OCI-M2 (cell line): Measurements from ENCODE around the gene MGLL.

Experiments
- DNase-seq: peaks from one replicate; lab custom pipeline; 2025; ENCODE audit not compliant: unreplicated experiment; lab: John Stamatoyannopoulos, UW

Gene MGLL

DNA sequence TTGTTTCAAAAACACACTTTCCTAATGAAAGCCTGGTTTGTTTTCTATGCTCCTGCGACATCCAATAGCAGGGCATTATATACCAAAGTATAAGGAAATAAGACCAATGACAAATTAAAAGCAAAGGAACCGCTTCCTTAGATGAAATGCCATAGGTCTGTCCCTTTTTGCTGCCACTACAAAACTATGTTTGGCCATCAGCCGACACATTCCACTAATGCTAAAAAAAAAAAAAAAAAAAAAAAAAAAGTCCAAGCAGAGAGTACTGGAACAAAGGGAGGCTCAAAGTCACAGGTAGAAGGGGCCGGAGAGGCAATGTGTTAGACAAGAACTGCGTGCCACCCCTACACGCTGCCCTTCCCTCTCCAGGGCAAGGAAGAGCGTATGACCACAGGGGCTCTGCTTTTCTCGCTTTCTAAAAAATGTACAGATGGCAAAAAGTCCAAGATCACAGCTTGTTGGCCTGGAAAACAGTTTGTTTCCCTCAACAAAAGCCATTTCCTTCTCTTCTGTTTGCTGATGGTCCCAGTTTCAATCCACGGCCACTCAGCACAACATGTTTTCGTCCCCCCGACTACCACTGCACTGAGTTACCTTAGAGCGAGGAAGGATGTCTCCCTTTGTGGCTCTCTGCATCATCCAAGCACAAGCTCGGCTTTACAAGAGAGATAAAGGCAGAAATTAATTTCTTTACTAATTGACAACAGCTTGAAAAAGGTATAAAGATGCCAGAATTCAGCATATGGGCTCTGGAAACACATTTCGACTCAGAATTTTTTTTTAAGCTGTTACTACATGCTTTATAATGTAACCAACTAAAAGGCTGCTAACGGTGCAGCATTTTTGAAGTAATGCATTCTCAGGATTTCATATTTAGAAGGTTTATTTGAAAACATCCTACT is 78.7 kb downstream of the MGLL start:
- no peak for DNase-seq

DNA sequence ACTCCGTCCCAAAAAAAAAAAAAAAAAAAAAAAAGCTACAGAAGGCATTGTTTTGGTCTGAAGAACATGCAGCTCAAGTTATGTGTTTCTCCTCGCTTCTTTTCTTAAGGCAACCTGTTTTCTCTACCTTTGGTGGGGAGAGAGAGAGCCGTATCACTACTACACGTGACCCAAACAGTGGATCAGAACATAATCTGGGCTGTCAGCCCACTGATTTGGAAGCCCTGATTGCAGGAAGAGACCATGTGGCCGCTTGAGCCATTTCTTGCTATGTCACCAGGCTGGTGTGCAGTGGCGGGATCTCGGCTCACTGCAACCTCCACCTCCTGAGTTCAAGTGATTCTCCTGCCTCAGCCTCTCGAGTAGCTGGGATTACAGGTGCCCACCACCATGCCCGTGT is 79.7 kb downstream of the MGLL start:
- DNase-seq, result no peak

DNA sequence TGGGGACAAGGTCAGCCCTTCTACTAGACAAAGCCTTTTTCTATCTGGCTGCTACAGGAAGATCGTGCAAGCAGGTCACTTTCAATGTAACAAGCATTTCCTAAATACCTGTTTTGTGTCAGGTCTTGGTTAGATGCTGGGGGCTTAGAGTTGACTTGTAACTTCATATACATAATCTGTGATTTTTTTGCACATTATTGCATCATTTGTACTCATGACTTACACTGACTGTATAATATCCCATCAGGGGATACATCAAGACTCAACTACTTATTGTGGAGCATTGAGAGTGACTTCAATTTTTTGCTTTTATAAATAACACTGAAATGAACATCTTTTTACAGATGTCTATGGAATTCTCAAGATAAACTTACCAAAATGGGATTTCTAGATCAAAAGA is 80.6 kb downstream of the MGLL start:
- no peak for DNase-seq

DNA sequence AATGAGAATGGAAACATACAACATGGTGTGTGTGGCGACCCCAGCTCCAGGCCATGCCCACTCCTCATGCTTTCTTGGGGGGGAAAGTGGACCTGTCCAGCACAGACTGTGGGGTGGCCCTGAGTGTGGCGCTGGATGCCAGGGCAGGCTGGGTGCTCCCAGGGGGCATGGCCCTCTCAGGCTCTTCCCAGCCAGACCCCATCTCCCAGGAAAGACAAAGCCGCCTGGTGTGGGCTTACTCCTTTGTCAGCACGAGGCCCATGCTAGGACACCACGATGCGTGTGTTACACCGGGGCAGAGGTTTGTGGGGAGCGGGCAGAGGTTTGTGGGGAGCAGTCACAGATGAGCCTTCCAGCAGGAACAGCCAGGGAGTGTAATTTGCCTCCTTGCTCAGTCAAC is 81.1 kb downstream of the MGLL start:
- DNase-seq, result no peak

DNA sequence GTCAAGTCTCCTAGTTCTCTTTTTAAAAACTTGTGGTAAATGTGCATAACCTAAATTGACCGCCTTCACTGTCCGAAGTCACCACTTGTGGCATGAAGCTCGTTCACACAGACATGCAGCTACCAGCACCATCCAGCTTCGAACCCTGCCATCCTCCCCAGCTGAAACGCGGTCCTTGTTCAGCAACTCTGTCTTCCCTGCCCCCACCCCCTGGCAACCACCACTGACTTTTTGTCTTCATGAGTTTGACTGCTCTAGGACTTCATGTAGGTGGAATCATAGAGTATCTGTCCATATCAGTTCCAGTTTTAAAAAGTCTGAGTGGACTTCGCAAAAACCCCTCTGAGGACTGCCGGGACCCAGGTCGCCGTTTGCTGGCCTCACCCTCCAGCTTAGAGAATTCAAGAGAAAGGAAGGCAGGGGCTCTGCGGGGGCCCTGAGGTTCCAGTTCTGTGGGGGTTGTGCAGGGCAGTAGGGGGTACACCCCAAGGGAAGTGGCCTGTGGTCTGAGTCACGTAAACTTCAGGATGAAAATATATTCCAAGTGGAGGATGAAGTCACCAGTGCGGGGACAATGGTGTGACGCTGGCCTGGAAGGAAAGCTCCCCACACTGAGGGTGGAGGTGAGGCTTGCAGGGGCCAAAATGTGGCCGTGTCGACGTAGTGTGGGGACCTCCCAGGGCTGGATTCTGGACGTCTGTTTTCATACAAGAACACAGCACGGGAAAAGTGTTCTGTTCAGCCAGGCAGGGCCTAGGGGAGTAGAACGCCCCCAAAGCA is 82.0 kb downstream of the MGLL start:
- DNase-seq, result no peak

DNA sequence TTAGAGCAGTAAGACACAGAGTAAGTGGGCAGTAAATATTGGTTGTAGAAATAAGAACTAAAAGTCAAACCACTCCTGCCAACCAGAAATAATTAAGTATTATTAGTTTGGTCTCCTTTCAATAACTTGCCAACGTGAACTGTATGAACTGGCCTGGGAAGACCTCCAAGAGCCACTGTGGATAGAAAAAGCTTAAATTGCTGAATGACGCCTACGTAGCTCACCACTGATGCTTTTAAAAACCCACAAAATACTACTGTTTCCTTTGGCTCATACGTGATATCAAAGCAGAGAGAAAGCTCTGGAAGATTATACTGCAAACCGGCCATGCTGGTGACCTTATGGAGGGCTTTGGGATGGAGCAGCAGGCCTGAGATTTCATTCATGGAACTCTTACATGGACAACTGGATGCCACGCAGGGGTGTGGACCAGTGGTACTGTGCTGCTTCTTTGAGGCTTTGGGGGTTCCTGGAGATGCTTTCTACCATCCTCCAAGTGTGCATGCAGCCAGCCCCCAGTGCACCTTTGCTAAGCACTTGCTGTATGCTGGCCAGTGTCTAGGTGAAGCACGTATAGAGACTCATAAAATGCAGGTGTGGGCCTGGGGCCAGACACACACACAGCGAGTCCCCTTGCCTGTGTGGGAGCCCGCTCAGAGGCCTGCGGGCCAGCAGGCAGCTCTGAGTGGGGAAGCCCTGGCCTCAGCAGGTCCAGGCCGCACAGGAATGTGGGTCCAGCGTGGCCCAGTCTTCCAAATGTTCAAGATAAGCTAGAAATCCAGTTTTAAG is 82.8 kb downstream of the MGLL start:
- no peak for DNase-seq

DNA sequence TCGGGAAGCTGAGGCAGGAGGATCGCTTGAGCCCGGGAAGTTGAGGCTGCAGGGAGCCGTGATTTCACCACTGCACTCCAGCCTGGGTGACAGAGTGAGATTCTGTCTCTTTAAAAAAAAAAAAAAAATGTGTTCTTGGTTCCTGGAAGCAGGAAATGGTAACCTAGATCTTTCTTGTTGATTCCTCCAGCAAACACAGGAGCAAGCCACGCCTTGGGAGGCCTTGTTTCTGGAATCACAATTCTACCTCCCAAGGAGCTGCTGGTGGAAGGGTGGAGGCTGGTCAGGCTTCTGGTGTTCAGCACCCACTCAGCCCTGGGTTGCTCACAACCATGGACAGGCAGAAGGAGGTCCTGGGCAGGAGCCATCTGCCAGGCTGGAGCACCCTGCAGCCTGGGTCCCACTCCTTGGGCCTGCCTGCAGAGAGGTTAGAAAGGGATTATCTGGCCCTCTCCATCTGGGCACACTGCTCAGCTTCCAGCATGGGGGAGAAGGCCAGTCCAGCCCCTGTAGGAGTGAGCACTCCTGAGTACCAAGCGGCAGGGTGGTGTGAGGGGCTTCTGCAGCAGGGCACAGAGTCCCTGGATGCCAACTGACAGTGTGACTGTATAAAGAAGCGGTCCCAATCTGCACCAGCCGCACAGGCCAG is 84.0 kb downstream of the MGLL start:
- DNase-seq, result no peak

DNA sequence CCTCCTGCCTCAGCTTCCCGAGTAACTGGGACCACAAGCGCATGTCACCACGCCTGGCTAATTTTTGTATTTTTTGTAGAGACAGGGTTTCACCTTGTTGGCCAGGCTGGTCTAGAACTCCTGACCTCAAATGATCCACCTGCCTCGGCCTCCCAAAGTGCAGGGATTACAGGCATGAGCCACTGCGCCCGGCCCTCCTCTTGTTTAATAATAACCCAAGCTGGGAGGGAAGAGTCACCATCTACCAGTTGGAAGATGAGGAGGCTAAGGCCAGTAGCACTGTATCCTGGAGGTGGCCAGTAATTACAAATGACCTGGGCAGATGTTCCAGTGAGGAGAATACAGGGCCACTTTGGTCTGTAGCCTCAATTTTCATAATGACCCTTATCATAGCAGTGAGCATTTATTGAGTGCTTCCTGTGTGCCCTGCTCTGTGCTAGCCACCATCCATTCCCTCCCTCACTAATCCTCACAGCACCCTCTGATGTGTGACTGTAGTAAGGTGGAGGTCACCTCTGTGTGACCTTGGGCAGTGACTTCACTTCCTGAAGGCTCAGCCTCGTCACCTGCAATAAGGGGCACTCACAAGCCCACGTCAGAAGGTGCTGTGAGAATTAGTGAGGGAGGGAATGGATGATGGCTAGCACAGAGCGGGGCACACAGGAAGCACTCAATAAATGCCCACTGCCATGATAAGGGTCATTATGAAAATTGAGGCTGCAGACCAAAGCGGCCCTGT is 85.3 kb downstream of the MGLL start:
- DNase-seq, result no peak

DNA sequence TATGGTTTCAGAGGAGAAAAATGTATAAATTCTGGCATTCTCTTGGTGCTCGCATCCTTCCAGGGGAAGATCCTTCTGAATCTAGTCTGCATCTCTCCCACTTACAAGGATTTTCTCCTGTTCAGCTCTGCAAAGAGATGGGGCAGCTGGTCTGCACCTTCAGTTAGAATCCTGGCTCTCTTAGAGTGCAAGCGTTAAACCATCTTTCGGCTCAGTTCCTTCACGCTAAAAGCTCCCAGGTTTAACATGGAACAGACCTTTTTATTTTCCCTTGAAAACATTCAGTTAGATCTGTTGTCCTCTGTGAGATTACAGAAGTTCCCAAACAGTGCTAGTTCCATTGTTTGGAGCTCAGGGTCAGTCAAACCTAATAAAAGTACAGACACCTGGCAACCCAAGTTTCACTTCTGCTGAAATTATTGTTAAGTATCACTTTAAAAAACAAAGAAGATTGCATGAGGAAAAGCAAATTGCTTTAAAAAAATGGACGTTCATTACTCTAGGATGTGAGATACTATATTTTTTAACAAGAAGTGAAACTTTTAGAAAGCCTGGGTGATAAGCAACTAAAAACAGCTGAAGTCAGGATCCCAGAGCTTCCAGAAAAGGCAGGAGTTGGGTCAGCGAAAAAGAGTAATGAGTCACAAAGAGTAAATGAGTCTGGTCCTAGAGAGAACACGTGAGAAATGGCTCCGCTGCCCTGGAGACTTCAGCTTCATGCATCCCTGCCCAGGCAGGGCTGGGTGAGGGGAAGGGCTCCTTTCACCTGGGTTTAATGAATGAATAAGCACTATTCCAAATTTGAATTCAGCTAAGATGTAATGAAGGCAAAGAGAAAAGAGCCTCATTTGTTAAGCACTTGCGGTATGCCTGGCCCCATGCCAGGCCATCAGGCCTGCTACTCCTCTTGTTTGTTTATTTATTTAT is 86.3 kb downstream of the MGLL start:
- DNase-seq, result no peak

DNA sequence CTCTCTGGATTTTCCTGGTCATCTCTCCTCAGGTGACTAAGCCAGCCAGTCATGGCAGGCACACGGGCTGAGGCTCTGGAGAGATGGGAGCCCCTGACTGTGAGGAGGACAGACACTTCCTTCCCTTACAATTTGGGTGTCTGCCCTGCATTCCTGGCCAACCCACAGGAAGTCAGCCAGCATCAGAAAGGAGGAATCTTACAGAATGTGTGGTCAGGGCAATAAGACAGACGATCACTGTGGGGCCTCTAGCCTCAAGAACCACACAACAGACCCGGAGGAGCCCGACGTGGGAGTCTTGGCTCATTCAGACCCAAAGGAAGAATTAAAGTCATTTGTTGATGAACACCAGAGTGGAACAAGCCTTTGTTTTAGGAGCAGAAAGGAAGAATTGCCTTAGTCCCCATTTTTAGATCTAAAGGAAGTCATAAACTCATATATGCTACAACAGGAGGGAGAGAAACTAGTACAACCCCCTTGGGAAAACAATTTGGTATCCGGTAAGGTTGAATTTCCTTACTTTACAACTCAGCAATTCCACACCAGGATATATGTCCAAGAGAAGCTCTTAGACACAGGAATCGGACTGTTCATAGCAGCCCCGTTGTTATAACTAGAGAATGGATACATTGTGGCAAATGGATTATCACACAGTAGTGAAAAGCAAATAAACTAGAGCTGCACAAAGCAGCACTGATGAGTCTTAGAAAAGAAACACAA is 87.4 kb downstream of the MGLL start:
- no peak for DNase-seq

DNA sequence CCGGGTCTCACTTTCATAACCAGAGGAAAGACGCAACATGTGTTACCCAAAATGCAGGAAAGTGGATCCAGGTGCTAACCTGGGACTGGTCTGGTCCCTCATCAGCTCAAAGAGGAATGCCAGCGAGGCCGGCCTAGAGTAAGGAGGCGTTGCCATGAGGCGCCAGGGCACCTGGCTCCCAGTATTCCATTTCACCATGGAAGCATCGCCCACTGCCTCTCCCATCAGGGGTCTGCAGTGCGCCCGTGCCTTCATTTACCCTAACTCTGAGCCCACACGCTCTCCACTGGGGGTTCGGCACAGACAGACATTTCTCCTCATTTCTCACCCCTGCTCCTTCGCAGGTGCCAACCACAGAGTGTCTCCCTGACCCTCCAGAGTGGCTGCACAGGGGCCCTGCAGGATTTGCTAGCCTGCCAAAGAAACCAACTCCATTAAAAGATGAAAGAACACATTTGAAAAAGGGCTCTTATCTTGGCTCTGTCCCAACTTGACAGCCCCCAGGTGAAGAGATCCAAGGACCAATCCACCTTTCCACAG is 88.1 kb downstream of the MGLL start:
- no peak for DNase-seq

DNA sequence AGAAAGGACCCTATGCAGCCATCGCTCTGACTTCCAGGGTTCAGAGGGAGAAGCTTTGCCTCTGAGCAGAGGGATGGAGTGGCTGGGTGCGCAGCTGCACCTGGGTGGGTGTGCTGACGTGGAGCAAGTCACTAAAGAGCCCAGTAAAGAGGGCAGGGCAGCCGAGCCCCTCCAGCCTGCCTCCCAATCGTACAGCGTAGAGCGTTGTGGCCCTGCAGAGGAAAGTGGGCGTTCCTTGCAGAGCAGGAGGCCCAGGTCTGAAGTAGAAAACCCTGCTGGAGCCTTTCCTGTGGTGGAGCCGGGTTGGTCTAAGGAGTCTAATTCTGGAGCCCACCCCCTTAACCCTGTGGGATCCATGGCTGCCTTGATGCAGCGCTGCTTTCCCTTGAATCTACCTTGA is 88.5 kb downstream of the MGLL start:
- no peak for DNase-seq

DNA sequence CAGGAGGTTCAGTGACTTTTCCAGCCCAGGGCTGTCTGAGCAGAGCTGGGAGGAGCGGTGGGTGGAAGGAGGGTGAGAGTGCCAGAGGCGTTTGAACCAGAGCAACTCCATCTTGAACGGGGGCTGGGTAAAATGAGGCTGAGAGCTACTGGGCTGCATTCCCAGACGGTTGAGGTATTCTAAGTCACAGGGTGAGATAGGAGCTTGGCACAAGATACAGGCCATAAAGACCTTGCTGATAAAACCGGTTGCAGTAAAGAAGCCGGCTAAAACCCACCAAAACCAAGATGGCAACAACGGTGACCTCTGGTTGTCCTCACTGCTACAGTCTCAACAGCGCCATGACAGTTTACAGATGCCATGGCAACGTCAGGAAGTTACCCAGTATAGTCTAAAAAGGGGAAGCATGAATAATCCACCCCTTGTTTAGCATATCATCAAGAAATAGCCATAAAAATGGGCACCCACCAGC is 89.4 kb downstream of the MGLL start:
- DNase-seq, result no peak

DNA sequence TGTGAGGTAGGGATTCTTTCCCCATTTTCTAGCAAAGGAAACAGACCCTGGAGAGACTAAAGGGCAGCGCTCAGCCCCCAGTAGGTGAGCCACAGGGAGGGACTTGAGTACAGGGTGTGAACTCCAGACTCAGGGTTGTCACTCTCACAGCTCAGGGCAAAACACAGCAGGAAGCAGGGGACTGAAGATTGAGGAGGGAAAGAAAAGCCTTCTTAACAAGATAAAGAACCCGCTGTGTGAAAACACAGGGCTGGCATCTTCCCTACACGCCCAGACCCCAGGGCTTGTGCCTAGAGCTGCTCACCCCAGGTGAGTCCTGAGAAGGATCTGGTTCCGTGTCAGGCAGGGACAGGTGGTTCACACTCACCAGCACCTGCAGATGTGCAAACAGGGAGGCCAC is 90.0 kb downstream of the MGLL start:
- DNase-seq, result no peak

DNA sequence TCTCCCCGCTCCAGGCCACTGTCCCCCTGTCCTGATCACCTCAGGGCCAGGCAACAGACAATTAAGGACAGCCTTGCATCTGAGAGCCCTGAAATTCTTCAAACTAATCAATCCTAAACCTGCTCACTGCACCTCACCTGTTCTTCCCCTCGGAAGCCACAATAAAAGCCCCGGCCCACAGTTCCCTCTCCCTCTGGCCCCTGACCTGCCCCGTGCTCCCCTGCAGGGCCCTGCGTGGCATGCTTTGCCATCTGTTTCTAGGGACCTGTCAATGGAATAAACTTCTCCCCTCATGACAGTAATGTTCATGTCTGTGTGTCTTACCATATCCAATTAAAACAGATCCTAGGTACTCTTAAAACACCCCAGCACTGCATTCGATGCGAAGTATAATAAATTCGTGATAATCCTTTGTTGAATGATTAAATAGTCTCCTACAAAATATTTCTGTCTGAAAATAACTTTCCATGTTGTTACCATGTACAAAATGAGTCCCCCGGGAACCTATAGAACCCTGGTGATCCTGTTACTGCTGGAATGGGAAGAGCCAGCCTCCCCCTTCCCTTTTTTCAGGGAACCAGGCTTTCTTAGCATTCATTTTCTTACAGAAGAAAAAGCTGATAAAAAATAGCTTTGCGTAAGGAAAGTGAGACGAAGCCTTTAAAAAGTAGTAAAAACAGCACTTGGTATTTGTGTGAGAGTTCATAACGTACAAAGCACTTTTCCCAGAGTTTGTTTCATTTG is 90.6 kb downstream of the MGLL start:
- no peak for DNase-seq

DNA sequence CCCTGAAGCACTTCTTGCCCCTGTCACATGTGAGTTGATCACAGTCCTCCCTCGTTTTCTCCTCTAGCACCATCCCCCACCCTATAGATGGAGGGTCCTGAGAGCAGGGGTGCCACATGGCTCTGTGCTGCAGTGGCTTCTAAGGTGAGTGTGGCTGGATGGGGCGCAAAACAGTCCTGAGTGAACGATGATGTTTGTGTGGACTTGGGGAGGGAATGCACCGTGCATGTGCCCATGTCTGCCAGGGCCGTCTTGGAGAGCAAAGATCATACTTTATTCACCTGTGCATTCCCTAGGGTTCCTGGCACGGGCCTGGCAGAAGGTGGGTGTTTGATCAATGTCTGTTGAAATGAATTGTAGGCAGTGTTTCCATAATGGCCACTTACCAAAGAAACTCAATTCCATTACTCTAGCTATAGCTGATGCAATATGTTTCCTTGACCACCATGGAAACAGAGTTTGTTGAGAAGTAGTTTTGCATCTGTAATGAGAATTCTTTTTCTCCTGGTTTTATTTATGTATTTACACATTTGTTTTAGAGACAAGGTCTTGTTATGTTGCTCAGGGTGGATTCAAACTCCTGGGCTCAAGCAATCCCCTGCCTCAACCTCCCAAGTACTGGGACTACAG is 91.5 kb downstream of the MGLL start:
- no peak for DNase-seq

DNA sequence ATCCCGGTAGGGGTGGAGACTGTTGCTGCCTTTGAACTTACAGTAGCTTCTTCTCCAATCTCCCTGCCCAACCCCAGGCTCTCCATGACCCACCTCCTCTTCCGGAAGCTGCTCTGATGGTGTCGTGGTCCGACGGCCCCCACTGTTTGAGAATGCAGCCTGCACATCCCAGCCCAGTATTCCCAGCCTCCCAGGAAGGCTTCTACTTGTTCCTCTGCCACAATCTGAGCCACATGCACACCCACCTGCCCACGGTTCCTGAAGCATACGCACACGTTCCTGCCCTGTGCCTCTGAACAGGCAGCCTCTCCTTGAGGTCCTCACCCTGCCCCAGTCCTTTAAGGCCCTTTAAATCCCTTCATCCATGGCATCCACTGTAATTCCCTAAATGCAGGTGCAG is 92.1 kb downstream of the MGLL start:
- no peak for DNase-seq
